ENCODE measurements around the gene NUMA1. TPM values are rescaled to one million over a fixed set of nuclear protein-coding genes. Genes with fewer than 3 reads are reported as not detected.
A peak's percentile ranks its signal among the peaks of the same experiment; 100 is the strongest.

NUMA1 gene
- total RNA-seq, 2 experiments from 2014 or later, result 154 to 167 TPM

GRCh38 chr11:71988050-71988449 is 92.3 kb downstream of the NUMA1 start:
- Mint-ChIP-seq H3K4me3 (no peak overlapping the region), H3K27me3 (no peaks in the 10 kb centered on the region), H3K4me1 (peaks cover 6% of the 10 kb centered on the region), H3K36me3 (ENCODE audit: low read depth) (peaks cover 12% of the 10 kb centered on the region), H3K27ac (no peak overlapping the region), H3K9me3 (ENCODE audit: low read depth) (no peaks in the 10 kb centered on the region)
- POLR2A ChIA-PET, result no interaction called here
- CTCF ChIA-PET, result interaction anchor here (0.6 to 3.9 kb wide), 3 partner anchors 10 to 43 kb away, joined by 3 to 31 read pairs (median 3); no protein-coding TSS in a partner anchor
- intact Hi-C loops (cut with DNase I, micrococcal nuclease), result no loop called here
- DNase-seq, result no peak
- ATAC-seq, result no peak

- DNase-seq (no peak), ATAC-seq (no peak)
- intact Hi-C loops (cut with DNase I, micrococcal nuclease), result no loop called here
- Mint-ChIP-seq H3K36me3 (ENCODE audit: low read depth) (peaks cover 10% of the 10 kb centered on the region), H3K4me3 (no peak overlapping the region), H3K4me1 (peaks cover 6% of the 10 kb centered on the region), H3K9me3 (ENCODE audit: low read depth) (no peaks in the 10 kb centered on the region), H3K27ac (no peak overlapping the region), H3K27me3 (no peaks in the 10 kb centered on the region)
- ChIA-PET POLR2A (no interaction called here), CTCF (interaction anchor here (0.9 to 3.9 kb wide), 2 partner anchors 9 to 44 kb away, joined by 3 to 31 read pairs; no protein-coding TSS in a partner anchor)
Observed at GRCh38 chr11:71987521-71987920, 92.8 kb downstream of the NUMA1 start.

- Mint-ChIP-seq H3K9me3 (ENCODE audit: low read depth) (no peaks in the 10 kb centered on the region), H3K4me1 (peaks cover 3% of the 10 kb centered on the region), H3K4me3 (no peak overlapping the region), H3K27ac (no peak overlapping the region), H3K27me3 (no peaks in the 10 kb centered on the region), H3K36me3 (ENCODE audit: low read depth) (peaks cover 10% of the 10 kb centered on the region)
- CTCF ChIA-PET, result interaction anchor here (0.7 to 3.9 kb wide), 4 partner anchors 8 to 540 kb away, joined by 3 to 31 read pairs (median 4); partner anchors contain the start of gene IL18BP
- no peak for DNase-seq
- peak; percentile 58 for ATAC-seq
- intact Hi-C loops (cut with DNase I, micrococcal nuclease), result no loop called here
- POLR2A ChIA-PET, result no interaction called here
Observed at GRCh38 chr11:71986131-71986530, 94.2 kb downstream of the NUMA1 start.

DNA sequence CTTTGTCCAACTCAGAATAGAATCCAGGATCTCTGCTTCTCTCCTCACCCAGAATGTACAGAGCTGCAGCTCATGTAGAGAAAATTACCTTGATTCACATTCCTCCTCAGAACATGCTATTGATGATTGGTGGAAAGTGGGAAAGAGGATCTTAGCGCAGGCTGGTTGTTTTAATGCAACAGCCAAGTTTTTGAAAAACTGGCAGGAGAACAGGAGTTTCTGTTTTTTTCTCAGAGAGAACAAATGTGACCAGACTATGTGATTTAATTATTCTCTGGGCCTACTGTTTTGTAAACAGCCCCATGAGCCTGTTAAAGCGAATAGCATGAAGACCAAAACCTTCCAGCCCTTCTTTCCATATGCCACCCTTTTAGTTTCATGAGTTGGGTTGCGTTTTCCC is 100.7 kb downstream of the NUMA1 start:
- ChIA-PET POLR2A (no interaction called here), CTCF (interaction anchor here (0.8 to 3.1 kb wide), 12 partner anchors 8 to 115 kb away, joined by 3 to 31 read pairs (median 6); no protein-coding TSS in a partner anchor)
- ATAC-seq (no peak), DNase-seq (no peak)
- Mint-ChIP-seq H3K9me3 (ENCODE audit: low read depth) (no peaks in the 10 kb centered on the region), H3K27me3 (no peaks in the 10 kb centered on the region), H3K4me3 (no peak overlapping the region), H3K4me1 (peaks cover 2% of the 10 kb centered on the region), H3K36me3 (ENCODE audit: low read depth) (peaks cover 7% of the 10 kb centered on the region), H3K27ac (no peak overlapping the region)
- intact Hi-C loops (cut with DNase I, micrococcal nuclease), result loop anchor here (5.0 kb wide), 4 partner anchors 113 to 453 kb away; partner anchors contain the start of gene CLPB (in 1 of the 2)

DNA sequence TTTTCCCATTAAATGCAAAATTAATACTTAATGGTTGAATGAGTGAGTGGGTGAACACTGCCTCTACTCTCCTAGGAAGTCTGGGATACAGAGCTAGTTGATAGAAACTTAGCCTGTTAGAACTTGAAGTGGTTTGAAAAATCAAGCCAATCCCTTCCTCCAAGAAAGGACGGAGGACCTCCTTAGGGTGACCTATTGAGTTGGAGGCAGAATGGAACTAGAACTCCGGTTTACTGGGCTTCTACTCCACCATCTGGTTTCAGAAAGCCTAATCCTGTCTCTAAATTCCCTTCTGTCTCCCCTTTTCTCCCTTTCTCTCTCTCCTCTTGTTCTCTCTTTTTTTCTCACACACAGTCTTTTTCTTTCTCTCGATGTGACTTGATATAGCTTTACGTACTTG is 101.2 kb downstream of the NUMA1 start:
- DNase-seq (no peak), ATAC-seq (no peak)
- no peak overlapping the region for H3K27ac Mint-ChIP-seq
- no peaks in the 10 kb centered on the region for H3K27me3 Mint-ChIP-seq
- intact Hi-C loops (cut with DNase I, micrococcal nuclease), result loop anchor here (5.0 kb wide), 4 partner anchors 113 to 453 kb away; partner anchors contain the start of gene CLPB (in 1 of the 2)
- H3K4me1 Mint-ChIP-seq, result peaks cover 2% of the 10 kb centered on the region
- no peaks in the 10 kb centered on the region for H3K9me3 Mint-ChIP-seq (ENCODE audit: low read depth)
- H3K36me3 Mint-ChIP-seq (ENCODE audit: low read depth), result peaks cover 9% of the 10 kb centered on the region
- H3K4me3 Mint-ChIP-seq, result no peak overlapping the region
- POLR2A ChIA-PET, result no interaction called here
- CTCF ChIA-PET, result interaction anchor here (0.8 to 3.1 kb wide), 17 partner anchors 8 to 204 kb away, joined by 3 to 31 read pairs (median 4); partner anchors contain the start of gene XNDC1N

GRCh38 chr11:71977743-71978418 is 102.5 kb downstream of the NUMA1 start:
- no peaks in the 10 kb centered on the region for H3K9me3 Mint-ChIP-seq (ENCODE audit: low read depth)
- no peak overlapping the region for H3K27ac Mint-ChIP-seq
- H3K4me1 Mint-ChIP-seq, result peaks cover 2% of the 10 kb centered on the region
- no peak overlapping the region for H3K4me3 Mint-ChIP-seq
- H3K27me3 Mint-ChIP-seq, result no peaks in the 10 kb centered on the region
- peaks cover 9% of the 10 kb centered on the region for H3K36me3 Mint-ChIP-seq (ENCODE audit: low read depth)
- DNase-seq (peak; percentile 69), ATAC-seq (peak; percentile 63)
- POLR2A ChIA-PET, result no interaction called here
- intact Hi-C loops (cut with DNase I, micrococcal nuclease), result loop anchor here (1.0 to 5.0 kb wide), 6 partner anchors 113 to 454 kb away; partner anchors contain the start of gene CLPB (in 1 of the 2)
- CTCF ChIA-PET, result interaction anchor here (0.6 to 3.1 kb wide), 31 partner anchors 9 to 493 kb away, joined by 3 to 31 read pairs (median 4); partner anchors contain the start of genes IL18BP, RNF121 and XNDC1N

GRCh38 chr11:71977090-71977489 is 103.3 kb downstream of the NUMA1 start:
- no peaks in the 10 kb centered on the region for H3K27me3 Mint-ChIP-seq
- ChIA-PET POLR2A (no interaction called here), CTCF (interaction anchor here (0.7 to 3.1 kb wide), 25 partner anchors 8 to 494 kb away, joined by 3 to 31 read pairs (median 4); partner anchors contain the start of genes IL18BP, RNF121 and XNDC1N)
- peaks cover 8% of the 10 kb centered on the region for H3K36me3 Mint-ChIP-seq (ENCODE audit: low read depth)
- H3K4me3 Mint-ChIP-seq, result no peak overlapping the region
- peaks cover 2% of the 10 kb centered on the region for H3K4me1 Mint-ChIP-seq
- intact Hi-C loops (cut with DNase I, micrococcal nuclease), result loop anchor here (1.0 to 5.0 kb wide), 6 partner anchors 114 to 455 kb away; partner anchors contain the start of gene CLPB (in 1 of the 2)
- no peaks in the 10 kb centered on the region for H3K9me3 Mint-ChIP-seq (ENCODE audit: low read depth)
- H3K27ac Mint-ChIP-seq, result no peak overlapping the region
- no peak for DNase-seq
- ATAC-seq, result no peak

DNA sequence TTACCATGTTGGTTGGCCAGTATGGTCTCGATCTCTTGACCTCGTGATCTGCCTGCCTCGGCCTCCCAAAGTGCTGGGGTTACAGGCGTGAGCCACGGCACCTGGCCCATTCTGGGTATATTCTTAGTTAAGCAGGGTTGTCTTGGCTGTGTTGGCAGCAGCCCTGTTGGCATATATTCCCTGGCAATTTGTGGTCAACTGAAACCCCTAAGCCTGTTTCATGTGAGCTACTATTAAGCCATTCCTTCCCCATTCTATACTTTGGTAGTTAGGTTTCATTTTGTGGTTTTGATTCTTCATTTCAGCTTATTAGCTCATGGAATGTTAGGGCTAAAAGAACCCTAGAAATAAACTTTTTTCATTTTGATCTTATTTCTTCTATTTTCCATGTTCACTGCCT is 103.8 kb downstream of the NUMA1 start:
- no peak overlapping the region for H3K27ac Mint-ChIP-seq
- no peak overlapping the region for H3K4me3 Mint-ChIP-seq
- no peaks in the 10 kb centered on the region for H3K9me3 Mint-ChIP-seq (ENCODE audit: low read depth)
- POLR2A ChIA-PET, result no interaction called here
- intact Hi-C loops (cut with DNase I, micrococcal nuclease), result loop anchor here (2.0 to 5.0 kb wide), 5 partner anchors 116 to 456 kb away; partner anchors contain the start of gene CLPB (in 1 of the 2)
- H3K27me3 Mint-ChIP-seq, result no peaks in the 10 kb centered on the region
- peaks cover 13% of the 10 kb centered on the region for H3K36me3 Mint-ChIP-seq (ENCODE audit: low read depth)
- ATAC-seq (no peak), DNase-seq (no peak)
- H3K4me1 Mint-ChIP-seq, result peaks cover 2% of the 10 kb centered on the region
- CTCF ChIA-PET, result interaction anchor here (0.6 to 3.1 kb wide), 15 partner anchors 9 to 471 kb away, joined by 3 to 31 read pairs (median 4); partner anchors contain the start of genes IL18BP, RNF121 and XNDC1N

DNA sequence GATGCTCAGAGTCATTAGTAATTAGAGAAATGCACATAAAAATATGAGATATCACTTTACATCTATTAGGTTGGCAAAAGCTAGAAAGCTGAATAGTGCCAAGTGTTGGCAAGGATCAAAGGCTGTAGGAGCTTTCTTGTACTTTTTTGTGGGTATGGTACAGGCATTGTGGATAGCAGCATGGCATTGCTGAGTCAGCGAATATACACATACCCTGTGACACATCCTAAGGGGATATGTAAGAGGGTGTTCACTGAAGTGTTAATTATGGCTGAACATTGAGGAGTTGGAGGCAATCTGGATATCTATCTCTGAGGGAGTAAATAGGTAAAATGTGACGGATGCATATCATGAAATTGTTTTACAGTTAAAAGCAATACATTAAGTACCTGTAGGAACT is 108.7 kb downstream of the NUMA1 start:
- peak overlapping the region; percentile 11 for H3K27ac Mint-ChIP-seq
- H3K27me3 Mint-ChIP-seq, result no peaks in the 10 kb centered on the region
- ATAC-seq, result no peak
- no peak overlapping the region for H3K4me3 Mint-ChIP-seq
- H3K36me3 Mint-ChIP-seq (ENCODE audit: low read depth), result peaks cover 17% of the 10 kb centered on the region
- intact Hi-C loops (cut with DNase I, micrococcal nuclease), result loop anchor here in 1 of 2 experiments (5.0 kb wide), 1 partner anchor 46 kb away; no protein-coding TSS in a partner anchor
- no peak for DNase-seq
- POLR2A ChIA-PET, result no interaction called here
- H3K9me3 Mint-ChIP-seq (ENCODE audit: low read depth), result no peaks in the 10 kb centered on the region
- peaks cover 2% of the 10 kb centered on the region for H3K4me1 Mint-ChIP-seq
- CTCF ChIA-PET, result no interaction called here

- Mint-ChIP-seq H3K9me3 (ENCODE audit: low read depth) (peaks cover 2% of the 10 kb centered on the region), H3K4me1 (peaks cover 25% of the 10 kb centered on the region), H3K4me3 (no peak overlapping the region), H3K36me3 (ENCODE audit: low read depth) (peaks cover 33% of the 10 kb centered on the region), H3K27me3 (no peaks in the 10 kb centered on the region), H3K27ac (no peak overlapping the region)
- intact Hi-C loops (cut with DNase I, micrococcal nuclease), result no loop called here
- no peak for DNase-seq
- ATAC-seq, result no peak
- ChIA-PET CTCF (interaction anchor here (0.8 to 3.4 kb wide), 2 partner anchors 13 to 15 kb away, joined by 4 to 20 read pairs; no protein-coding TSS in a partner anchor), POLR2A (no interaction called here)
Observed at GRCh38 chr11:71964641-71965040, 115.7 kb downstream of the NUMA1 start.

- no peak overlapping the region for H3K4me3 Mint-ChIP-seq
- ChIA-PET POLR2A (no interaction called here), CTCF (no interaction called here)
- peaks cover 25% of the 10 kb centered on the region for H3K4me1 Mint-ChIP-seq
- peaks cover 2% of the 10 kb centered on the region for H3K9me3 Mint-ChIP-seq (ENCODE audit: low read depth)
- no peak for ATAC-seq
- H3K36me3 Mint-ChIP-seq (ENCODE audit: low read depth), result peaks cover 32% of the 10 kb centered on the region
- no peak overlapping the region for H3K27ac Mint-ChIP-seq
- no peaks in the 10 kb centered on the region for H3K27me3 Mint-ChIP-seq
- intact Hi-C loops (cut with DNase I, micrococcal nuclease), result loop anchor here in 1 of 2 experiments (2.0 kb wide), 1 partner anchor 35 kb away; the partner anchor contains the start of genes RNF121 and XNDC1N
- no peak for DNase-seq
Observed at GRCh38 chr11:71963468-71963867, 116.9 kb downstream of the NUMA1 start.
